Endometrial microvascular endothelial cells (primary cell): Measurements from ENCODE around the gene FSCN2. TPM values are rescaled to one million over a fixed set of nuclear protein-coding genes. Genes with fewer than 3 reads are reported as not detected.

Experiments
- in situ Hi-C: cut with HindIII; loops from 2 replicates; pipeline ENCODE4 v1.10.0; 2017; ENCODE audit warnings: low sequenced_read_pairs, low pct_unique_long_range_greater_than_20kb; ENCODE audit errors: inconsistent ontology term
- total RNA-seq: library from RNA; depleted of rRNA; stranded (reverse); fragments of >200 nt; gene quantifications from one replicate; pipeline ENCODE4 v1.2.3, GENCODE V29; 2015; ENCODE audit errors: inconsistent ontology term

Gene FSCN2
- total RNA-seq, 1 donor from 2014 or later, result not detected

DNA sequence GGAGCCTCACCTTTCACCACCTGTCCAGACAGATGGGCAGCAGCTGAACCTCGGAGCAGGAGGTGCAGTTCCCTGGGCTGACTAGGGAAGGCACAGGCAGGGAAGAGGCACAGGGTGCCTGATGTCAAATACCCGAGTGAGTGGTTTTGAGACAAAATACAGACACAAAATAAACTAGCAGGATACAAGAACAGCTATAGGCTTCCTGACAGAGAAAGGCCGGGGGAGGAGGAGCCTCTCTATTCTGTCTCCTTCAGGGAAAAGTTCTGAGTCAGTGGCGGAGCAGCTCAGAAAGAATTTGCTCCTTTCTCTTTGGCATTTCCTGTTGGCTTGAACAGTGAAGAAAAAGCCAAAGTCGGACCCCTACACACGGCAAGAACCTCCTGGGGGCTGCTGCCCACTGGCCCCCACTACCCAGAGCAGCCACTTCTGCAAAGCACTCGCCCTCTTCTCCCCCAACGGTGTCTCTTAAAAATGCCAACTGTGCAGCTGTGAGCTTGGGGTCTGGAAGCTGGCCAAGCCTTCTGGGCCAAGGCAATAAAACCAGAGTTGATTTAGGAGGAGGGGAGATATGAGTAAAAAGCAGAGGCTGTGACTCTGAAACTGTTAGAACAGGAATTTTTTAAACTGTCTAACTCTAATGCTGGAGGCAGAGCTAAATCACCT lies 38.4 kb downstream of the FSCN2 start:
- in situ Hi-C loops, result no loop called here

- in situ Hi-C loops, result no loop called here
Measured at GRCh38 chr17:81567191-81567590, 39.0 kb downstream of the FSCN2 start.

DNA sequence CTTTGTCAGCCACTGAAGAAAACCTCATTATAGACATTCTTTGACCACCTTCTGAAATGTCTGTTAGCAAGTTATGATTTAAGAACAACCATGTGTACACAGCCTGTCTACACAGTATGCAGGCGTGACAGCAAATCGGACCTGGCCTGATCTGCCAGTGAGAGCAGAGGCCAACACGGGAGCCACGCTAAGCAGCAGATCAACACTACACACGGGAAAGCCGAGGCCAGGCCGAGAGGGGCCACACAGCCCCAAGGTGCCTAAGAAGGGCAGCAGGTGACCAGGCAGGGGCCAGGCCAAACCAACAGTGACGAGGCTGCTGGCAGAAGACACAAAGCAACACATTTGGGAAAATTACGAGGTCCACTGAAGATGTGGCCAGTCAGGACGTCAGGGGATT lies 40.2 kb downstream of the FSCN2 start:
- in situ Hi-C loops, result no loop called here

GRCh38 chr17:81569986-81570514 lies 41.9 kb downstream of the FSCN2 start:
- in situ Hi-C loops, result loop anchor here (10.0 kb wide), 1 partner anchor 55 kb away; the partner anchor contains the start of gene ACTG1

- in situ Hi-C loops, result loop anchor here (10.0 kb wide), 1 partner anchor 56 kb away; the partner anchor contains the start of gene ACTG1
Measured at GRCh38 chr17:81570964-81571363, 42.8 kb downstream of the FSCN2 start.

- in situ Hi-C loops, result loop anchor here (10.0 kb wide), 1 partner anchor 58 kb away; the partner anchor contains the start of gene ACTG1
Measured at GRCh38 chr17:81572563-81573168, 44.5 kb downstream of the FSCN2 start.

GRCh38 chr17:81573794-81574642 lies 45.8 kb downstream of the FSCN2 start:
- in situ Hi-C loops, result loop anchor here (10.0 kb wide), 1 partner anchor 59 kb away; the partner anchor contains the start of gene ACTG1

- in situ Hi-C loops, result loop anchor here (10.0 kb wide), 1 partner anchor 60 kb away; the partner anchor contains the start of gene ACTG1
Measured at GRCh38 chr17:81574643-81574956, 46.4 kb downstream of the FSCN2 start.

DNA sequence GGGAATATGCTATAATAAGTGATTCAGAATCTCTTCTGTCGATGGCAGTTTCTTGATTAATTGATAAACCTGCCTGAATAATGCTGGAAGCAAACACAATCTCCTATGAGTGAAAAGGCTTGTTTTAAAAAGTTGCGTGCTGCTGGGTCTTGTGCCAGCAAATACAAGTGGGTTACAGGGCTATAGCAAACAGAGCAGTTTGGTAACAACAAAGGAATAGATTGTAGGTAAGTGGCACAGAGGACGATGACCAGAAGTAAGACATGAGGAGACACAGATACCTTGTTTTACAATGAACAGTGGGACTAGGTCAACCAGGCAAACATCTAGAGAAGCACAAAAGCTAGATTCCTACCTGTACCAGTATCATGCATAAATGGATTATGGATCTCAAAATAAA lies 47.7 kb downstream of the FSCN2 start:
- in situ Hi-C loops, result loop anchor here (10.0 kb wide), 1 partner anchor 61 kb away; the partner anchor contains the start of gene ACTG1

- in situ Hi-C loops, result loop anchor here (10.0 kb wide), 1 partner anchor 62 kb away; the partner anchor contains the start of gene ACTG1
Measured at GRCh38 chr17:81576621-81577277, 48.6 kb downstream of the FSCN2 start.

DNA sequence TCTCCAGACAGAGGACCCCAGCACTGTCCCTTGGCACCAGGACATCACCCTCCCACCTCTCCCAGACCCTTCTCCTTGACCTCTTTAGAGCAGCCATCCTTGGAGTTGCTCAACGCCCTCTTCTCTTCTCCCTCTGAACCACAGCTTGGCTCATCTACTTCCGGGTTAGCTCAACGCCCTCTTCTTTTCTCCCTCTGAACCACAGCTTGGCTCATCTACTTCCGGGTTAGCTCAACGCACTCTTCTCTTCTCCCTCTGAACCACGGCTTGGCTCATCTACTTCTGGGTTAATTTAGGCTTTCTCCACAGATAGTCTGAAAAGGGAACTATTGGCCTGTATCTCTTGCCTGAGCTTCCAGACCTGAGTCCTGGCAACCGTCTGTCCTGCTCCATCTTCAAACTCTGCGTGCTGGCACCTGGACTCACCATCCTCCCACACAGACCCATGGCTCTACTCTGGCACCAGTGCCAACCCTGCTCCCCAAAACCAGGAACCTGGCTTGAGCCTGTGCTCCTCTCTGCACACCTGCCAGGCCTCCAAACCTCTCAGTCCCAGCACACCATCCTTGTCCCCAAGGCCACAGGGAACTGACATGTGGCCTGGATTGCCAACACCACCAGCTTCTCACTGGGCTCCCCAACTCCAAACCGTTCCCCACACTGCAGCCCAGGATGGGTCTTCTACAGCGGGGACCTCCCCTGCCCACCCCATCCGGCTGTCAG lies 49.3 kb downstream of the FSCN2 start:
- in situ Hi-C loops, result loop anchor here (10.0 kb wide), 1 partner anchor 63 kb away; the partner anchor contains the start of gene ACTG1

DNA sequence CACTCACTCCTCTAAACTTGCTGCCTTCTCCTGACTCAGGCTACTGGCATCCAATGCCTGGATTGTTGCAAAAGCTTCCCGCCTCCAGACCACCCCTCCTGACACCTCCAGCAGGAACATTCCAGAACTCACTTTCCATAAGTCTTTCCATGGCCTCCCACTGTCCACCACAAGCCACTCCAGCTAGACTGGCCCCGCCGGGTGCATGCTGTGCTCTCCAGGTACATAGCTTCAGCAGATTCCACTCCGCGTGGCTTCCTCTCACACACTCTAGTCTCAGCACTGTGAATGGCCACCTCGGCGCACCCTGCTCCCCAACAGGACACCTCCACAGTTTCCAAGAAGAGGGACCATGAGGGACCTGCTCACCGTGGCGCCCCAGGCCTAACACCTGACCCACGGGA lies 49.9 kb downstream of the FSCN2 start:
- in situ Hi-C loops, result loop anchor here (10.0 kb wide), 1 partner anchor 63 kb away; the partner anchor contains the start of gene ACTG1

- in situ Hi-C loops, result loop anchor here (10.0 kb wide), 1 partner anchor 64 kb away; the partner anchor contains the start of gene ACTG1
Measured at GRCh38 chr17:81578561-81579225, 50.5 kb downstream of the FSCN2 start.

DNA sequence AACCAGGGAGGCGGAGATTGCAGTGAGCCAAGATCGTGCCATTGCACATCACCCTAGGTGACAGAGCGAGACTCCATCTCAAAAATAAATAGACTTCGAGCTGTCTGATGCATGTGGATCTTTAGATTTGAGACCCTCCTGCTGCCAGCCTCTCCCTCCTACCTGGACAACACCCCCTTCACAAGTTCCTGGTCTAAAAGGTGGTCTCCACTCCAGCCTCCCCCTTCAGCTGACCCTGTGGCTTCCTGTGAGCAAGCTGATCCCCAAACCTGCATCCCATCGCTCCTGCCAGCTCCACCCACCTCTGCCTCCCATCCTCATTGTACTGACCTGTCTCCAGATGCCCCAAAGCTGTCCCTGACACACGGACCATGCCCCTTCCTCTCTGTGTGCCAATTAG lies 51.1 kb downstream of the FSCN2 start:
- in situ Hi-C loops, result loop anchor here (10.0 kb wide), 1 partner anchor 64 kb away; the partner anchor contains the start of gene ACTG1

DNA sequence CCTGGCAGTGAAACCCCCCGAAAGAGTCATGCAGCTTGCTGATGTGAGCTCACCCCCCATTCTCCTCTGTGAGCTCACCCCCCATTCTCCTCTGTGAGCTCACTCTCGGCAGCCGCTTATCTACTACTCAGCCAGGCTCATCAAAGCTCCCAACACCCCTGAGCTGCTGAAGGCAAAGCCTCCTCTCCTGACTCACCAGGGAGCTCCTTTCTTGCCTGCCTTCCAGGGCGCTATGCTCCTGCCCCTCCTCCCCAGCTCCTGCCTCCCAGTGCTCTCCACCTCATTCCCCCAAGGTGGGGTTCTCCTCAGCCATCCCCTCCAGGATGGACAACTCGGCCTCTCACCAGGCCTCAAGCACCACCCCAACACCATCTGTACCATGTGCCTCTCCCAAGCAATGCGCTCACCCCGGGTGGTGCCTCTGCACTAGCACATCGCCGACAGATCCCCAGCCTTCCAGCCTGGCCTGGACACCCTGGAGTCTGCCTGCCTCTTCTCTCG lies 51.7 kb downstream of the FSCN2 start:
- in situ Hi-C loops, result loop anchor here (10.0 kb wide), 1 partner anchor 65 kb away; the partner anchor contains the start of gene ACTG1

GRCh38 chr17:81580481-81580880 lies 52.3 kb downstream of the FSCN2 start:
- in situ Hi-C loops, result no loop called here

- in situ Hi-C loops, result no loop called here
Measured at GRCh38 chr17:81581758-81582157, 53.6 kb downstream of the FSCN2 start.
